ENCODE data around the gene ANKRD30A.

ANKRD30A gene

GRCh38 chr10:37269554-37270256, 144.3 kb downstream of the ANKRD30A start:
- Histone ChIP-seq H3K36me3 (ENCODE audit: control insufficient read depth, low read depth, low read length) (no peaks in the 10 kb centered on the region), H3K27ac (ENCODE audit: low read length) (no peak overlapping the region), H3K4me3 (ENCODE audit: low read length) (no peak overlapping the region), H3K27me3 (ENCODE audit: control insufficient read depth, insufficient read depth, low read length) (no peaks in the 10 kb centered on the region), H3K4me1 (ENCODE audit: control insufficient read depth, low read depth, low read length) (no peaks in the 10 kb centered on the region), H3K9ac (ENCODE audit: low read length) (no peak overlapping the region), H3K9me3 (ENCODE audit: control insufficient read depth, low read depth, low read length) (no peaks in the 10 kb centered on the region)

GRCh38 chr10:37275216-37275777, 149.9 kb downstream of the ANKRD30A start:
- H3K27me3 ChIP-seq (ENCODE audit: control insufficient read depth, insufficient read depth, low read length), result no peaks in the 10 kb centered on the region
- no peak overlapping the region for H3K4me3 ChIP-seq (ENCODE audit: low read length)
- H3K9me3 ChIP-seq (ENCODE audit: control insufficient read depth, low read depth, low read length), result no peaks in the 10 kb centered on the region
- H3K36me3 ChIP-seq (ENCODE audit: control insufficient read depth, low read depth, low read length), result no peaks in the 10 kb centered on the region
- no peaks in the 10 kb centered on the region for H3K4me1 ChIP-seq (ENCODE audit: control insufficient read depth, low read depth, low read length)
- no peak overlapping the region for H3K9ac ChIP-seq (ENCODE audit: low read length)
- H3K27ac ChIP-seq (ENCODE audit: low read length), result no peak overlapping the region

GRCh38 chr10:37285063-37285462, 159.7 kb downstream of the ANKRD30A start:
- no peaks in the 10 kb centered on the region for H3K36me3 ChIP-seq (ENCODE audit: control insufficient read depth, low read depth, low read length)
- no peak overlapping the region for H3K9ac ChIP-seq (ENCODE audit: low read length)
- no peaks in the 10 kb centered on the region for H3K27me3 ChIP-seq (ENCODE audit: control insufficient read depth, insufficient read depth, low read length)
- H3K4me1 ChIP-seq (ENCODE audit: control insufficient read depth, low read depth, low read length), result no peaks in the 10 kb centered on the region
- H3K27ac ChIP-seq (ENCODE audit: low read length), result no peak overlapping the region
- H3K9me3 ChIP-seq (ENCODE audit: control insufficient read depth, low read depth, low read length), result peaks cover 4% of the 10 kb centered on the region
- no peak overlapping the region for H3K4me3 ChIP-seq (ENCODE audit: low read length)

- no peaks in the 10 kb centered on the region for H3K36me3 ChIP-seq (ENCODE audit: control insufficient read depth, low read depth, low read length)
- H3K9ac ChIP-seq (ENCODE audit: low read length), result no peak overlapping the region
- no peaks in the 10 kb centered on the region for H3K27me3 ChIP-seq (ENCODE audit: control insufficient read depth, insufficient read depth, low read length)
- no peaks in the 10 kb centered on the region for H3K9me3 ChIP-seq (ENCODE audit: control insufficient read depth, low read depth, low read length)
- H3K27ac ChIP-seq (ENCODE audit: low read length), result no peak overlapping the region
- H3K4me3 ChIP-seq (ENCODE audit: low read length), result no peak overlapping the region
- no peaks in the 10 kb centered on the region for H3K4me1 ChIP-seq (ENCODE audit: control insufficient read depth, low read depth, low read length)
Measured at GRCh38 chr10:37289833-37290464, 164.6 kb downstream of the ANKRD30A start.

GRCh38 chr10:37301271-37301670, 175.9 kb downstream of the ANKRD30A start:
- Histone ChIP-seq H3K27me3 (ENCODE audit: control insufficient read depth, insufficient read depth, low read length) (no peaks in the 10 kb centered on the region), H3K27ac (ENCODE audit: low read length) (no peak overlapping the region), H3K9ac (ENCODE audit: low read length) (no peak overlapping the region), H3K4me1 (ENCODE audit: control insufficient read depth, low read depth, low read length) (no peaks in the 10 kb centered on the region), H3K4me3 (ENCODE audit: low read length) (no peak overlapping the region), H3K9me3 (ENCODE audit: control insufficient read depth, low read depth, low read length) (peaks cover 2% of the 10 kb centered on the region), H3K36me3 (ENCODE audit: control insufficient read depth, low read depth, low read length) (no peaks in the 10 kb centered on the region)

GRCh38 chr10:37304036-37304435, 178.6 kb downstream of the ANKRD30A start:
- Histone ChIP-seq H3K27ac (ENCODE audit: low read length) (no peak overlapping the region), H3K4me3 (ENCODE audit: low read length) (no peak overlapping the region), H3K36me3 (ENCODE audit: control insufficient read depth, low read depth, low read length) (no peaks in the 10 kb centered on the region), H3K9ac (ENCODE audit: low read length) (no peak overlapping the region), H3K9me3 (ENCODE audit: control insufficient read depth, low read depth, low read length) (peaks cover 2% of the 10 kb centered on the region), H3K27me3 (ENCODE audit: control insufficient read depth, insufficient read depth, low read length) (no peaks in the 10 kb centered on the region), H3K4me1 (ENCODE audit: control insufficient read depth, low read depth, low read length) (no peaks in the 10 kb centered on the region)

- H3K4me1 ChIP-seq (ENCODE audit: control insufficient read depth, low read depth, low read length), result no peaks in the 10 kb centered on the region
- no peaks in the 10 kb centered on the region for H3K36me3 ChIP-seq (ENCODE audit: control insufficient read depth, low read depth, low read length)
- no peak overlapping the region for H3K9ac ChIP-seq (ENCODE audit: low read length)
- H3K9me3 ChIP-seq (ENCODE audit: control insufficient read depth, low read depth, low read length), result peaks cover 7% of the 10 kb centered on the region
- H3K4me3 ChIP-seq (ENCODE audit: low read length), result no peak overlapping the region
- H3K27ac ChIP-seq (ENCODE audit: low read length), result no peak overlapping the region
- no peaks in the 10 kb centered on the region for H3K27me3 ChIP-seq (ENCODE audit: control insufficient read depth, insufficient read depth, low read length)
Measured at GRCh38 chr10:37314350-37314749, 189.0 kb downstream of the ANKRD30A start.

- Histone ChIP-seq H3K27ac (ENCODE audit: low read length) (no peak overlapping the region), H3K4me3 (ENCODE audit: low read length) (no peak overlapping the region), H3K9me3 (ENCODE audit: control insufficient read depth, low read depth, low read length) (peaks cover 11% of the 10 kb centered on the region), H3K4me1 (ENCODE audit: control insufficient read depth, low read depth, low read length) (no peaks in the 10 kb centered on the region), H3K27me3 (ENCODE audit: control insufficient read depth, insufficient read depth, low read length) (no peaks in the 10 kb centered on the region), H3K9ac (ENCODE audit: low read length) (no peak overlapping the region), H3K36me3 (ENCODE audit: control insufficient read depth, low read depth, low read length) (no peaks in the 10 kb centered on the region)
Measured at GRCh38 chr10:37314862-37315261, 189.5 kb downstream of the ANKRD30A start.

GRCh38 chr10:37344413-37344812, 219.0 kb downstream of the ANKRD30A start:
- no peaks in the 10 kb centered on the region for H3K4me1 ChIP-seq (ENCODE audit: control insufficient read depth, low read depth, low read length)
- no peaks in the 10 kb centered on the region for H3K36me3 ChIP-seq (ENCODE audit: control insufficient read depth, low read depth, low read length)
- H3K4me3 ChIP-seq (ENCODE audit: low read length), result no peak overlapping the region

GRCh38 chr10:37379991-37380390, 254.6 kb downstream of the ANKRD30A start:
- Histone ChIP-seq H3K4me3 (ENCODE audit: low read length) (no peak overlapping the region), H3K4me1 (ENCODE audit: control insufficient read depth, low read depth, low read length) (no peaks in the 10 kb centered on the region), H3K9ac (ENCODE audit: low read length) (no peak overlapping the region), H3K36me3 (ENCODE audit: control insufficient read depth, low read depth, low read length) (no peaks in the 10 kb centered on the region), H3K27ac (ENCODE audit: low read length) (no peak overlapping the region), H3K9me3 (ENCODE audit: control insufficient read depth, low read depth, low read length) (no peaks in the 10 kb centered on the region), H3K27me3 (ENCODE audit: control insufficient read depth, insufficient read depth, low read length) (no peaks in the 10 kb centered on the region)

More at GRCh38 chr10:37344413-37344812, 219.0 kb downstream of the ANKRD30A start:
- Histone ChIP-seq H3K27me3 (ENCODE audit: control insufficient read depth, insufficient read depth, low read length) (no peaks in the 10 kb centered on the region), H3K9ac (ENCODE audit: low read length) (no peak overlapping the region), H3K9me3 (ENCODE audit: control insufficient read depth, low read depth, low read length) (peaks cover 23% of the 10 kb centered on the region), H3K27ac (ENCODE audit: low read length) (no peak overlapping the region)

GRCh38 chr10:37381271-37381670, 255.9 kb downstream of the ANKRD30A start:
- Histone ChIP-seq H3K4me3 (ENCODE audit: low read length) (no peak overlapping the region), H3K9me3 (ENCODE audit: control insufficient read depth, low read depth, low read length) (no peaks in the 10 kb centered on the region), H3K27ac (ENCODE audit: low read length) (no peak overlapping the region), H3K27me3 (ENCODE audit: control insufficient read depth, insufficient read depth, low read length) (no peaks in the 10 kb centered on the region), H3K36me3 (ENCODE audit: control insufficient read depth, low read depth, low read length) (no peaks in the 10 kb centered on the region), H3K4me1 (ENCODE audit: control insufficient read depth, low read depth, low read length) (no peaks in the 10 kb centered on the region), H3K9ac (ENCODE audit: low read length) (no peak overlapping the region)

GRCh38 chr10:37384923-37385322, 259.5 kb downstream of the ANKRD30A start:
- H3K27ac ChIP-seq (ENCODE audit: low read length), result no peak overlapping the region
- no peak overlapping the region for H3K9ac ChIP-seq (ENCODE audit: low read length)
- no peak overlapping the region for H3K4me3 ChIP-seq (ENCODE audit: low read length)
- H3K27me3 ChIP-seq (ENCODE audit: control insufficient read depth, insufficient read depth, low read length), result no peaks in the 10 kb centered on the region
- H3K4me1 ChIP-seq (ENCODE audit: control insufficient read depth, low read depth, low read length), result no peaks in the 10 kb centered on the region
- no peaks in the 10 kb centered on the region for H3K9me3 ChIP-seq (ENCODE audit: control insufficient read depth, low read depth, low read length)
- H3K36me3 ChIP-seq (ENCODE audit: control insufficient read depth, low read depth, low read length), result no peaks in the 10 kb centered on the region
